ENCODE measurements around the gene MYOM1.

GRCh38 chr18:3218819-3219218 lies 949 bp downstream of the MYOM1 start:
- TF ChIP-seq CTCF (IDR thresholded peaks at IDR 0.05) (no peak), ZFX (IDR thresholded peaks at IDR 0.05; ENCODE audit: borderline replicate concordance) (no peak)
